Upper lobe of left lung (tissue), 6 donors: ENCODE data around the gene KRTAP22-1. TPM values are rescaled to one million over a fixed set of nuclear protein-coding genes. Genes with fewer than 3 reads are reported as not detected.

Source experiments
- ATAC-seq, 2 donors: fragments of 200-7000 bp; cut with Tn5 transposase; one replicate each; pipeline ENCODE4 v1.9.1; 2022; ENCODE audit warnings: mild to moderate bottlenecking in 2 of 2, moderate library complexity in 2 of 2; ENCODE audit not compliant: low FRiP score in 2 of 2
- DNase-seq, 2 donors: peaks; one replicate each; pipeline ENCODE4 v3.0.0-alpha.2; 2019 to 2020
- H3K27ac ChIP-seq, 4 donors: fragments of 200-600 bp; sonication (generic); one replicate each; pipeline ENCODE4 v1.5.1; 2016 to 2019
- H3K27me3 ChIP-seq, 4 donors: fragments of 200-600 bp; sonication (generic); one replicate each; pipeline ENCODE4 v1.5.1; 2017 to 2019
- H3K36me3 ChIP-seq, 4 donors: fragments of 200-600 bp; sonication (generic); one replicate each; pipeline ENCODE4 v1.5.1; 2016 to 2019
- H3K4me1 ChIP-seq, 4 donors: fragments of 200-600 bp; sonication (generic); one replicate each; pipeline ENCODE4 v1.5.1; 2018 to 2019
- H3K4me3 ChIP-seq, 4 donors: fragments of 200-600 bp; sonication (generic); one replicate each; pipeline ENCODE4 v1.5.1; 2017 to 2019; ENCODE audit warnings: mild to moderate bottlenecking in 2 of 4, moderate library complexity in 1 of 4
- H3K9me3 ChIP-seq, 4 donors: fragments of 200-600 bp; sonication (generic); one replicate each; pipeline ENCODE4 v1.5.1; 2018 to 2019
- CTCF ChIP-seq, 6 experiments: fragments of 450-650 bp in 4 of 6; fragments of 200-600 bp in 2 of 6; sonication (generic) in 2 of 6; IDR thresholded peaks; one replicate each; pipeline ENCODE4 v1.5.1; 2016 to 2019; ENCODE audit warnings: antibody characterized with exemption in 6 of 6
- EP300 ChIP-seq, 4 donors: sonication (generic); formaldehyde crosslinking; IDR thresholded peaks; one replicate each; pipeline ENCODE4 v1.5.1; 2017; ENCODE audit warnings: antibody characterized with exemption in 4 of 4, control low read depth in 2 of 4
- POLR2A ChIP-seq, 4 donors: fragments of 450-650 bp; IDR thresholded peaks; one replicate each; pipeline ENCODE4 v1.5.1; 2016 to 2017; ENCODE audit warnings: antibody characterized with exemption in 4 of 4, mild to moderate bottlenecking in 2 of 4
- POLR2AphosphoS5 ChIP-seq, 2 donors: sonication (generic); formaldehyde crosslinking; IDR thresholded peaks; one replicate each; pipeline ENCODE4 v1.5.1; 2017; ENCODE audit warnings: antibody characterized with exemption in 2 of 2
- WGBS, 2 donors: methylation state at CpG; one replicate each; pipeline ENCODE4 v1.1.5; 2017 to 2018; 5-methylcytosine and 5-hydroxymethylcytosine counted together
- total RNA-seq, 6 donors: library from RNA; depleted of rRNA in 4 of 6; stranded (reverse); fragments of >200 nt in 4 of 6; gene quantifications; one replicate each; pipeline versions ENCODE4 v1.1.0 to v1.2.1, GENCODE V29; 2016 to 2021
- donor health status: DM: no; HTN: no; CAD: no; lungs with moderate emphysema.
- donor health status: DM: no; HTN: yes; CAD: no; lungs with severe emphysema.

The KRTAP22-1 gene
- total RNA-seq, 6 donors from 2014 or later: not detected

GRCh38 chr21:30629200-30629599, 28.3 kb downstream of the KRTAP22-1 start:
- DNase-seq (no peak), ATAC-seq (peak in 1 of 2 donors; percentile 23)
- no peak overlapping the region for H3K27ac ChIP-seq
- no peaks in the 10 kb centered on the region for H3K9me3 ChIP-seq
- WGBS, 2 donors: 67 to 74% methylated on average over 1 of the region's 1 CpG
- no peaks in the 10 kb centered on the region for H3K4me1 ChIP-seq
- TF ChIP-seq CTCF (IDR thresholded peaks at IDR 0.05) (no peak), EP300 (IDR thresholded peaks at IDR 0.05) (no peak), POLR2AphosphoS5 (IDR thresholded peaks at IDR 0.05) (no peak), POLR2A (IDR thresholded peaks at IDR 0.05) (no peak)
- no peaks in the 10 kb centered on the region for H3K36me3 ChIP-seq
- H3K4me3 ChIP-seq: no peak overlapping the region
- no peaks in the 10 kb centered on the region for H3K27me3 ChIP-seq

GRCh38 chr21:30634906-30635305, 34.0 kb downstream of the KRTAP22-1 start, which contains the start of gene KRTAP20-2:
Gene KRTAP20-2, plus strand, starts transcription at chr21:30635206. Its CDS starts 58 bp downstream, at chr21:30635264.
- Histone ChIP-seq H3K4me1 (no peaks in the 10 kb centered on the region), H3K4me3 (no peak within 1 kb of the TSS), H3K27ac (no peak within 1 kb of the TSS), H3K9me3 (no peaks in the 10 kb centered on the region), H3K27me3 (no peaks in the 10 kb centered on the region), H3K36me3 (no peaks in the 10 kb centered on the region)
- TF ChIP-seq EP300 (IDR thresholded peaks at IDR 0.05): no peak
- TF ChIP-seq POLR2AphosphoS5 (IDR thresholded peaks at IDR 0.05): no peak
- TF ChIP-seq POLR2A (IDR thresholded peaks at IDR 0.05): no peak
- no peak for TF ChIP-seq CTCF (IDR thresholded peaks at IDR 0.05)
- ATAC-seq: no peak
- DNase-seq: no peak
- 61 to 93% methylated on average over 1 of the region's 1 CpG for WGBS, 2 donors

- H3K27me3 ChIP-seq: no peaks in the 10 kb centered on the region
- no peak overlapping the region for H3K27ac ChIP-seq
- no peak for DNase-seq
- no peaks in the 10 kb centered on the region for H3K9me3 ChIP-seq
- whole genome bisulfite sequencing, 2 donors: 74 to 88% methylated on average over 3 of the region's 3 CpGs
- H3K36me3 ChIP-seq: no peaks in the 10 kb centered on the region
- TF ChIP-seq POLR2AphosphoS5 (IDR thresholded peaks at IDR 0.05) (no peak), POLR2A (IDR thresholded peaks at IDR 0.05) (no peak), CTCF (IDR thresholded peaks at IDR 0.05) (no peak), EP300 (IDR thresholded peaks at IDR 0.05) (no peak)
- H3K4me3 ChIP-seq: no peak overlapping the region
- no peaks in the 10 kb centered on the region for H3K4me1 ChIP-seq
- no peak for ATAC-seq
Measured at GRCh38 chr21:30638686-30639085, 37.8 kb downstream of the KRTAP22-1 start.

- no peak for TF ChIP-seq EP300 (IDR thresholded peaks at IDR 0.05)
- TF ChIP-seq POLR2AphosphoS5 (IDR thresholded peaks at IDR 0.05): no peak
- TF ChIP-seq CTCF (IDR thresholded peaks at IDR 0.05): no peak
- TF ChIP-seq POLR2A (IDR thresholded peaks at IDR 0.05): no peak
- H3K27ac ChIP-seq: no peak within 1 kb of the TSS
- H3K4me1 ChIP-seq: no peaks in the 10 kb centered on the region
- H3K9me3 ChIP-seq: no peaks in the 10 kb centered on the region
- DNase-seq: no peak
- H3K27me3 ChIP-seq: no peaks in the 10 kb centered on the region
- WGBS, 2 donors: 87 to 97% methylated on average over 2 of the region's 2 CpGs
- no peak within 1 kb of the TSS for H3K4me3 ChIP-seq
- no peak for ATAC-seq
- H3K36me3 ChIP-seq: no peaks in the 10 kb centered on the region
Measured at GRCh38 chr21:30642564-30642963, 41.7 kb downstream of the KRTAP22-1 start, which contains the start of gene KRTAP20-3. Gene KRTAP20-3, plus strand, starts transcription at chr21:30642864.

- no peaks in the 10 kb centered on the region for H3K27me3 ChIP-seq
- H3K4me1 ChIP-seq: no peaks in the 10 kb centered on the region
- 50 to 57% methylated on average over 1 of the region's 1 CpG for WGBS, 2 donors
- H3K27ac ChIP-seq: no peak overlapping the region
- DNase-seq: no peak
- TF ChIP-seq POLR2A (IDR thresholded peaks at IDR 0.05) (no peak), POLR2AphosphoS5 (IDR thresholded peaks at IDR 0.05) (no peak), CTCF (IDR thresholded peaks at IDR 0.05) (no peak), EP300 (IDR thresholded peaks at IDR 0.05) (no peak)
- no peak for ATAC-seq
- H3K9me3 ChIP-seq: no peaks in the 10 kb centered on the region
- no peaks in the 10 kb centered on the region for H3K36me3 ChIP-seq
- H3K4me3 ChIP-seq: no peak overlapping the region
Measured at GRCh38 chr21:30646904-30647414, 46.1 kb downstream of the KRTAP22-1 start.
